ENCODE data around the gene SRP14.
A peak's percentile ranks its signal among the peaks of the same experiment; 100 is the strongest.
"Not testable (repeated sequence)": the region's sequence is repeated elsewhere in the genome, so short reads cannot be mapped to it uniquely, and the experiment has no call there.

SRP14 gene

GRCh38 chr15:40003116-40003916, 35.7 kb downstream of the SRP14 start:
- peak; percentile 38 for FAIRE-seq
- DNase-seq (ENCODE audit: insufficient read length) = no peak

GRCh38 chr15:40002295-40002694, 36.7 kb downstream of the SRP14 start:
- FAIRE-seq = no peak
- DNase-seq (ENCODE audit: insufficient read length) = no peak
- TF ChIP-seq POLR2AphosphoS5 (IDR thresholded peaks at IDR 0.05; ENCODE audit: low read depth, low read length) = no peak
- TF ChIP-seq POLR2A (IDR thresholded peaks at IDR 0.05; ENCODE audit: low read depth, low read length) = no peak
- no peak for TF ChIP-seq TAF1 (IDR thresholded peaks at IDR 0.05; ENCODE audit: borderline replicate concordance, low read depth, low read length)

More at GRCh38 chr15:40003116-40003916, 35.7 kb downstream of the SRP14 start:
- TF ChIP-seq POLR2A (IDR thresholded peaks at IDR 0.05; ENCODE audit: low read depth, low read length) (no peak), TAF1 (IDR thresholded peaks at IDR 0.05; ENCODE audit: borderline replicate concordance, low read depth, low read length) (no peak), POLR2AphosphoS5 (IDR thresholded peaks at IDR 0.05; ENCODE audit: low read depth, low read length) (no peak)

GRCh38 chr15:39999538-40000200, 39.3 kb downstream of the SRP14 start:
- no peak for TF ChIP-seq TAF1 (IDR thresholded peaks at IDR 0.05; ENCODE audit: borderline replicate concordance, low read depth, low read length)
- no peak for TF ChIP-seq POLR2A (IDR thresholded peaks at IDR 0.05; ENCODE audit: low read depth, low read length)
- no peak for TF ChIP-seq POLR2AphosphoS5 (IDR thresholded peaks at IDR 0.05; ENCODE audit: low read depth, low read length)
- DNase-seq (ENCODE audit: insufficient read length) (no peak), FAIRE-seq (no peak)

- DNase-seq (ENCODE audit: insufficient read length) (no peak), FAIRE-seq (no peak)
- TF ChIP-seq POLR2A (IDR thresholded peaks at IDR 0.05; ENCODE audit: low read depth, low read length) (no peak), TAF1 (IDR thresholded peaks at IDR 0.05; ENCODE audit: borderline replicate concordance, low read depth, low read length) (no peak), POLR2AphosphoS5 (IDR thresholded peaks at IDR 0.05; ENCODE audit: low read depth, low read length) (no peak)
Observed at GRCh38 chr15:39998511-39999077, 40.4 kb downstream of the SRP14 start.

GRCh38 chr15:39997639-39998038, 41.3 kb downstream of the SRP14 start:
- FAIRE-seq (no peak), DNase-seq (ENCODE audit: insufficient read length) (no peak)
- TF ChIP-seq POLR2A (IDR thresholded peaks at IDR 0.05; ENCODE audit: low read depth, low read length) = no peak
- no peak for TF ChIP-seq TAF1 (IDR thresholded peaks at IDR 0.05; ENCODE audit: borderline replicate concordance, low read depth, low read length)
- TF ChIP-seq POLR2AphosphoS5 (IDR thresholded peaks at IDR 0.05; ENCODE audit: low read depth, low read length) = no peak

- DNase-seq (ENCODE audit: insufficient read length) (no peak), FAIRE-seq (no peak)
- TF ChIP-seq TAF1 (IDR thresholded peaks at IDR 0.05; ENCODE audit: borderline replicate concordance, low read depth, low read length) (no peak), POLR2AphosphoS5 (IDR thresholded peaks at IDR 0.05; ENCODE audit: low read depth, low read length) (no peak), POLR2A (IDR thresholded peaks at IDR 0.05; ENCODE audit: low read depth, low read length) (no peak)
Observed at GRCh38 chr15:39997031-39997430, 42.0 kb downstream of the SRP14 start.

- DNase-seq (ENCODE audit: insufficient read length); FAIRE-seq: not testable (repeated sequence)
Observed at GRCh38 chr15:39996228-39996627, 42.8 kb downstream of the SRP14 start.

- not testable (repeated sequence) for FAIRE-seq; DNase-seq (ENCODE audit: insufficient read length)
Observed at GRCh38 chr15:39992953-39993352, 46.0 kb downstream of the SRP14 start.

- TF ChIP-seq TAF1 (IDR thresholded peaks at IDR 0.05; ENCODE audit: borderline replicate concordance, low read depth, low read length) (no peak), POLR2AphosphoS5 (IDR thresholded peaks at IDR 0.05; ENCODE audit: low read depth, low read length) (no peak), POLR2A (IDR thresholded peaks at IDR 0.05; ENCODE audit: low read depth, low read length) (no peak)
- no peak for DNase-seq (ENCODE audit: insufficient read length)
- FAIRE-seq = no peak
Observed at GRCh38 chr15:39990706-39991105, 48.3 kb downstream of the SRP14 start.

GRCh38 chr15:39987821-39988220, 51.2 kb downstream of the SRP14 start:
- FAIRE-seq = no peak
- DNase-seq (ENCODE audit: insufficient read length) = no peak
- no peak for TF ChIP-seq TAF1 (IDR thresholded peaks at IDR 0.05; ENCODE audit: borderline replicate concordance, low read depth, low read length)
- TF ChIP-seq POLR2AphosphoS5 (IDR thresholded peaks at IDR 0.05; ENCODE audit: low read depth, low read length) = no peak
- TF ChIP-seq POLR2A (IDR thresholded peaks at IDR 0.05; ENCODE audit: low read depth, low read length) = no peak
